KMS-11 (cell line): ENCODE data around the gene UQCRQ.

Source experiments
- H2AFZ ChIP-seq: fragments of 200-600 bp; sonication (generic); 2 replicates; pipeline ENCODE4 v1.6.1; 2016; ENCODE audit warnings: antibody characterized with exemption, mixed run types, low read depth
- H3K27ac ChIP-seq: fragments of 200-600 bp; sonication (generic); 2 replicates; pipeline ENCODE4 v1.6.1; 2016; ENCODE audit warnings: mild to moderate bottlenecking, mixed run types
- H3K27me3 ChIP-seq: fragments of 200-600 bp; sonication (generic); 2 replicates; pipeline ENCODE4 v1.6.1; 2017; ENCODE audit warnings: mild to moderate bottlenecking, low read depth, mixed run types, moderate library complexity; ENCODE audit not compliant: insufficient read depth
- H3K36me3 ChIP-seq: fragments of 200-600 bp; sonication (generic); 2 replicates; pipeline ENCODE4 v1.6.1; 2017; ENCODE audit warnings: mild to moderate bottlenecking, mixed run types; ENCODE audit not compliant: insufficient read depth
- H3K4me1 ChIP-seq: fragments of 200-600 bp; sonication (generic); 2 replicates; pipeline ENCODE4 v1.6.1; 2016; ENCODE audit warnings: mild to moderate bottlenecking, low read depth, mixed run types; ENCODE audit not compliant: poor library complexity, severe bottlenecking
- H3K4me2 ChIP-seq: fragments of 200-600 bp; sonication (generic); 2 replicates; pipeline ENCODE4 v1.7.0; 2016; ENCODE audit warnings: mild to moderate bottlenecking, mixed run types
- H3K4me3 ChIP-seq: fragments of 200-600 bp; sonication (generic); IDR thresholded peaks from 2 replicates; pipeline ENCODE4 v1.6.1; 2017; ENCODE audit warnings: low read depth, low read length, mixed read lengths; ENCODE audit not compliant: insufficient read depth
- H3K79me2 ChIP-seq: fragments of 200-600 bp; sonication (generic); 2 replicates; pipeline ENCODE4 v1.6.1; 2016; ENCODE audit warnings: low read depth, mixed run types; ENCODE audit not compliant: insufficient read depth
- H3K9ac ChIP-seq: fragments of 200-600 bp; sonication (generic); 2 replicates; pipeline ENCODE4 v1.6.1; 2016; ENCODE audit warnings: mild to moderate bottlenecking, mixed run types
- H4K20me1 ChIP-seq: fragments of 200-600 bp; sonication (generic); 2 replicates; pipeline ENCODE4 v1.6.1; 2016; ENCODE audit warnings: mild to moderate bottlenecking, mixed run types; ENCODE audit not compliant: insufficient read depth
- TF ChIP-seq, protein P1 (sequence below): fragments of 200-600 bp; sonication (generic); conservative IDR thresholded peaks from 2 replicates; pipeline ENCODE4 v1.6.1; 2017; ENCODE audit warnings: low read depth, mild to moderate bottlenecking, antibody characterized with exemption, low read length, moderate library complexity, mixed read lengths

Gene UQCRQ

GRCh38 chr5:132873119-132873929 is 6.9 kb downstream of the UQCRQ start, which contains the start of gene LEAP2:
LEAP2 (plus strand) TSS chr5:132873668; CDS start chr5:132873695, 27 bp downstream.
- H3K4me1 ChIP-seq: no peaks in the 10 kb centered on the region
- H3K27me3 ChIP-seq: no peaks in the 10 kb centered on the region
- no peak within 1 kb of the TSS for H3K4me2 ChIP-seq
- 0 out of 2 replicates have a peak, but pooled peaks cover 2% of the 10 kb centered on the region for H3K79me2 ChIP-seq
- TF ChIP-seq, protein P1, sequence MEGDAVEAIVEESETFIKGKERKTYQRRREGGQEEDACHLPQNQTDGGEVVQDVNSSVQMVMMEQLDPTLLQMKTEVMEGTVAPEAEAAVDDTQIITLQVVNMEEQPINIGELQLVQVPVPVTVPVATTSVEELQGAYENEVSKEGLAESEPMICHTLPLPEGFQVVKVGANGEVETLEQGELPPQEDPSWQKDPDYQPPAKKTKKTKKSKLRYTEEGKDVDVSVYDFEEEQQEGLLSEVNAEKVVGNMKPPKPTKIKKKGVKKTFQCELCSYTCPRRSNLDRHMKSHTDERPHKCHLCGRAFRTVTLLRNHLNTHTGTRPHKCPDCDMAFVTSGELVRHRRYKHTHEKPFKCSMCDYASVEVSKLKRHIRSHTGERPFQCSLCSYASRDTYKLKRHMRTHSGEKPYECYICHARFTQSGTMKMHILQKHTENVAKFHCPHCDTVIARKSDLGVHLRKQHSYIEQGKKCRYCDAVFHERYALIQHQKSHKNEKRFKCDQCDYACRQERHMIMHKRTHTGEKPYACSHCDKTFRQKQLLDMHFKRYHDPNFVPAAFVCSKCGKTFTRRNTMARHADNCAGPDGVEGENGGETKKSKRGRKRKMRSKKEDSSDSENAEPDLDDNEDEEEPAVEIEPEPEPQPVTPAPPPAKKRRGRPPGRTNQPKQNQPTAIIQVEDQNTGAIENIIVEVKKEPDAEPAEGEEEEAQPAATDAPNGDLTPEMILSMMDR: no peak
- H3K36me3 ChIP-seq: no peaks in the 10 kb centered on the region; the same call in 1 of the 2 replicates
- H3K4me3 ChIP-seq: no peak within 1 kb of the TSS
- no peak within 1 kb of the TSS for H2AFZ ChIP-seq
- no peak within 1 kb of the TSS for H3K9ac ChIP-seq
- no peaks in the 10 kb centered on the region for H4K20me1 ChIP-seq
- H3K27ac ChIP-seq: no peak within 1 kb of the TSS

- TF ChIP-seq, protein P1: no peak
- no peaks in the 10 kb centered on the region for H3K36me3 ChIP-seq
- H3K4me1 ChIP-seq: no peaks in the 10 kb centered on the region
Observed at GRCh38 chr5:132873930-132874271, 7.5 kb downstream of the UQCRQ start.

DNA sequence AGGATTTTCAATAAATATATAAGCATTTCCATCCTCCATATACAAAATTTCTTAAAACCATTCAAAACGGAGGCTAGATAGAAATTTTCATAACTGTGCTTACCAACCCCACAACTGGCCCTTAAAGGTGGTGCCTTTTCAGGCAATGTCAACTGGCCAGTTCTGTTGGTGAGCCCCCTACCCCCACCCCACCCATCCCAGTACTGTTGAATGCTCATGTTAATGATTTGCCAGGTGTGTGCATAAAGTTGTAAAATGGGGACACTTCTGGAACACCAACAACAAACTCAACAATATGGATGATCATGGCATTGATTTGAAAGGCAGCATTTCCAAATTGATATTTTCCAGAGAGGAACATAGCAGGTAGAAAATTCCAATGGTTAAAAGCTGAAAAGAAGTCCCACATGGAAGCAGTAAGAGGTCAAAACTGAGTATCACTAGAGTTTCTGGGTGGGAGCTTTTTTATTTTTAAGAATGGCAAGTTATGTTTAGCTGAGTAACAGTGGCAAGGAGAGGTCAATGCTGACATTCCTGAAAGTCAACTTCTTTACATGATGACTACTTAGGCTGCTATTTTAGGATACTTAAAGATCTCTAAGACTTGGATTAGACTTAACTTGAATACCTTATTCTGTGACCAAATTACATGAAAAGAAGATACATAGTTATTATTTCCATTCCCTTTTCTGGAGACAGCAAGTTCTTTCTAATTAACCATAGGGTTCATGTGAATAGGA is 9.7 kb downstream of the UQCRQ start:
- Histone ChIP-seq H3K27ac (no peak overlapping the region), H2AFZ (no peak overlapping the region), H4K20me1 (no peaks in the 10 kb centered on the region), H3K4me2 (no peak overlapping the region), H3K36me3 (no peaks in the 10 kb centered on the region), H3K4me3 (no peak overlapping the region), H3K4me1 (no peaks in the 10 kb centered on the region), H3K79me2 (no peaks in the 10 kb centered on the region), H3K27me3 (no peaks in the 10 kb centered on the region), H3K9ac (no peak overlapping the region)
- TF ChIP-seq, protein P1: no peak

More at GRCh38 chr5:132873930-132874271, 7.5 kb downstream of the UQCRQ start:
- no peak overlapping the region for H3K4me3 ChIP-seq
- H3K27me3 ChIP-seq: no peaks in the 10 kb centered on the region
- no peak overlapping the region for H3K4me2 ChIP-seq
- H3K79me2 ChIP-seq: no peaks in the 10 kb centered on the region
- no peak overlapping the region for H2AFZ ChIP-seq
- H3K27ac ChIP-seq: no peak overlapping the region
- no peak overlapping the region for H3K9ac ChIP-seq
- H4K20me1 ChIP-seq: no peaks in the 10 kb centered on the region

DNA sequence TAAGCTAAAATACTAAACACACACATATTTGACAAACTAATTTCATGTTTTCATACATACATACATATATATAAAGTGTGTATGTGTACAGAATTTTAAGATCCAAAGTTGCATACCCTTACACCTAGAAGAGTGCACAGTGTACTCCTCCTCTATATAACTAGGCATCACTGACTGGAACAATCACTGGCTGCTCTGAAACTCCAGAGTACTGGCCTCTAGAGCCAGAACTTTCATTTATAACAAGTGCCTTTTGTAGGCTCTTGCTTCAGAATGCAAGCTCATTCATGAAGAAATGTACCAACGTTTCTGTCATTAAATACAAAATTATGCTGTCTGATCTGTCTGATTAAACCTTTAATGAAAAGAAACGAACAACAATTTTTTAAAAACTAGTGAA is 11.0 kb downstream of the UQCRQ start:
- Histone ChIP-seq H2AFZ (no peak overlapping the region), H3K27me3 (no peaks in the 10 kb centered on the region), H3K4me1 (no peaks in the 10 kb centered on the region), H4K20me1 (no peaks in the 10 kb centered on the region), H3K79me2 (no peaks in the 10 kb centered on the region), H3K4me3 (no peak overlapping the region), H3K27ac (no peak overlapping the region), H3K9ac (no peak overlapping the region), H3K36me3 (no peaks in the 10 kb centered on the region), H3K4me2 (no peak overlapping the region)
- TF ChIP-seq, protein P1: no peak
